ENCODE measurements around the gene KRTAP5-2. TPM values are rescaled to one million over a fixed set of nuclear protein-coding genes. Genes with fewer than 3 reads are reported as not detected.

The KRTAP5-2 gene
- polyA plus RNA-seq, 2 donors: not detected

- 69 to 72% methylated on average over 24 to 25 of the region's 26 CpGs for WGBS, 2 donors
- Histone ChIP-seq H3K27ac (ENCODE audit: low read depth in 2 of 2, low read length in 1 of 2) (no peak within 1 kb of the TSS), H3K4me1 (ENCODE audit: control insufficient read depth in 2 of 2, insufficient read depth in 2 of 2, low read length in 1 of 2) (peaks cover 0 to 3% of the 10 kb centered on the region in 2 donors), H3K9me3 (ENCODE audit: control insufficient read depth in 2 of 2, insufficient read depth in 1 of 2, low read depth in 1 of 2, low read length in 1 of 2) (peaks cover 0 to 4% of the 10 kb centered on the region in 2 donors), H3K4me3 (ENCODE audit: low read depth in 1 of 2, low read length in 2 of 2) (no peak within 1 kb of the TSS), H3K36me3 (ENCODE audit: control insufficient read depth in 2 of 2, insufficient read depth in 2 of 2, low read length in 1 of 2) (no peaks in the 10 kb centered on the region), H3K27me3 (ENCODE audit: control insufficient read depth in 1 of 2, insufficient read depth in 2 of 2, low read length in 2 of 2) (peaks cover 0 to 3% of the 10 kb centered on the region in 2 donors)
Measured at GRCh38 chr11:1629326-1630185, 31.5 kb upstream of the KRTAP5-2 start, which contains the start of gene KRTAP5-5. Gene KRTAP5-5, plus strand, starts transcription at chr11:1629775. Its CDS starts 66 bp downstream, at chr11:1629841.

- Histone ChIP-seq H3K27ac (ENCODE audit: low read depth in 2 of 2, low read length in 1 of 2) (no peak overlapping the region), H3K36me3 (ENCODE audit: control insufficient read depth in 2 of 2, insufficient read depth in 2 of 2, low read length in 1 of 2) (no peaks in the 10 kb centered on the region), H3K9me3 (ENCODE audit: control insufficient read depth in 2 of 2, insufficient read depth in 1 of 2, low read depth in 1 of 2, low read length in 1 of 2) (peaks cover 0 to 4% of the 10 kb centered on the region in 2 donors), H3K4me1 (ENCODE audit: control insufficient read depth in 2 of 2, insufficient read depth in 2 of 2, low read length in 1 of 2) (peaks cover 0 to 3% of the 10 kb centered on the region in 2 donors), H3K4me3 (ENCODE audit: low read depth in 1 of 2, low read length in 2 of 2) (no peak overlapping the region), H3K27me3 (ENCODE audit: control insufficient read depth in 1 of 2, insufficient read depth in 2 of 2, low read length in 2 of 2) (peaks cover 0 to 3% of the 10 kb centered on the region in 2 donors)
- WGBS, 2 donors: 30 to 32% methylated on average over 35 of the region's 35 CpGs
Measured at GRCh38 chr11:1628506-1629325, 30.6 kb upstream of the KRTAP5-2 start.

GRCh38 chr11:1625541-1625940 lies 27.4 kb upstream of the KRTAP5-2 start:
- H3K4me3 ChIP-seq (ENCODE audit: low read depth in 1 of 2, low read length in 2 of 2): no peak overlapping the region
- WGBS, 2 donors: 69 to 77% methylated on average over 13 of the region's 13 CpGs
- no peaks in the 10 kb centered on the region for H3K9me3 ChIP-seq (ENCODE audit: control insufficient read depth in 2 of 2, insufficient read depth in 1 of 2, low read depth in 1 of 2, low read length in 1 of 2)
- H3K36me3 ChIP-seq (ENCODE audit: control insufficient read depth in 2 of 2, insufficient read depth in 2 of 2, low read length in 1 of 2): no peaks in the 10 kb centered on the region
- no peaks in the 10 kb centered on the region for H3K27me3 ChIP-seq (ENCODE audit: control insufficient read depth in 1 of 2, insufficient read depth in 2 of 2, low read length in 2 of 2)
- H3K4me1 ChIP-seq (ENCODE audit: control insufficient read depth in 2 of 2, insufficient read depth in 2 of 2, low read length in 1 of 2): peaks cover 0 to 3% of the 10 kb centered on the region in 2 donors
- H3K27ac ChIP-seq (ENCODE audit: low read depth in 2 of 2, low read length in 1 of 2): no peak overlapping the region

- Histone ChIP-seq H3K4me3 (ENCODE audit: low read depth in 1 of 2, low read length in 2 of 2) (no peak overlapping the region), H3K4me1 (ENCODE audit: control insufficient read depth in 2 of 2, insufficient read depth in 2 of 2, low read length in 1 of 2) (peaks cover 0 to 3% of the 10 kb centered on the region in 2 donors), H3K36me3 (ENCODE audit: control insufficient read depth in 2 of 2, insufficient read depth in 2 of 2, low read length in 1 of 2) (no peaks in the 10 kb centered on the region), H3K27me3 (ENCODE audit: control insufficient read depth in 1 of 2, insufficient read depth in 2 of 2, low read length in 2 of 2) (no peaks in the 10 kb centered on the region), H3K27ac (ENCODE audit: low read depth in 2 of 2, low read length in 1 of 2) (no peak overlapping the region), H3K9me3 (ENCODE audit: control insufficient read depth in 2 of 2, insufficient read depth in 1 of 2, low read depth in 1 of 2, low read length in 1 of 2) (no peaks in the 10 kb centered on the region)
- WGBS, 2 donors: 84 to 85% methylated on average over 16 of the region's 16 CpGs
Measured at GRCh38 chr11:1624621-1625020, 26.5 kb upstream of the KRTAP5-2 start.

- no peak overlapping the region for H3K27ac ChIP-seq (ENCODE audit: low read depth in 2 of 2, low read length in 1 of 2)
- H3K36me3 ChIP-seq (ENCODE audit: control insufficient read depth in 2 of 2, insufficient read depth in 2 of 2, low read length in 1 of 2): no peaks in the 10 kb centered on the region
- H3K4me1 ChIP-seq (ENCODE audit: control insufficient read depth in 2 of 2, insufficient read depth in 2 of 2, low read length in 1 of 2): peaks cover 0 to under 1% of the 10 kb centered on the region in 2 donors
- H3K27me3 ChIP-seq (ENCODE audit: control insufficient read depth in 1 of 2, insufficient read depth in 2 of 2, low read length in 2 of 2): no peaks in the 10 kb centered on the region
- no peaks in the 10 kb centered on the region for H3K9me3 ChIP-seq (ENCODE audit: control insufficient read depth in 2 of 2, insufficient read depth in 1 of 2, low read depth in 1 of 2, low read length in 1 of 2)
- WGBS, 2 donors: 82 to 84% methylated on average over 9 of the region's 9 CpGs
- H3K4me3 ChIP-seq (ENCODE audit: low read depth in 1 of 2, low read length in 2 of 2): no peak overlapping the region
Measured at GRCh38 chr11:1623716-1624115, 25.6 kb upstream of the KRTAP5-2 start.

GRCh38 chr11:1622086-1622485 lies 24.0 kb upstream of the KRTAP5-2 start, which contains the start of gene KRTAP5-4:
Gene KRTAP5-4, minus strand, starts transcription at chr11:1622138. Its CDS starts 45 bp downstream, at chr11:1622093.
- no peaks in the 10 kb centered on the region for H3K9me3 ChIP-seq (ENCODE audit: control insufficient read depth in 2 of 2, insufficient read depth in 1 of 2, low read depth in 1 of 2, low read length in 1 of 2)
- H3K4me3 ChIP-seq (ENCODE audit: low read depth in 1 of 2, low read length in 2 of 2): no peak within 1 kb of the TSS
- H3K27ac ChIP-seq (ENCODE audit: low read depth in 2 of 2, low read length in 1 of 2): no peak within 1 kb of the TSS
- H3K27me3 ChIP-seq (ENCODE audit: control insufficient read depth in 1 of 2, insufficient read depth in 2 of 2, low read length in 2 of 2): no peaks in the 10 kb centered on the region
- no peaks in the 10 kb centered on the region for H3K4me1 ChIP-seq (ENCODE audit: control insufficient read depth in 2 of 2, insufficient read depth in 2 of 2, low read length in 1 of 2)
- 42 to 55% methylated on average over 1 of the region's 1 CpG for WGBS, 2 donors
- H3K36me3 ChIP-seq (ENCODE audit: control insufficient read depth in 2 of 2, insufficient read depth in 2 of 2, low read length in 1 of 2): no peaks in the 10 kb centered on the region

- Histone ChIP-seq H3K27me3 (ENCODE audit: control insufficient read depth in 1 of 2, insufficient read depth in 2 of 2, low read length in 2 of 2) (peaks cover 0 to 3% of the 10 kb centered on the region in 2 donors), H3K4me3 (ENCODE audit: low read depth in 1 of 2, low read length in 2 of 2) (no peak overlapping the region), H3K36me3 (ENCODE audit: control insufficient read depth in 2 of 2, insufficient read depth in 2 of 2, low read length in 1 of 2) (no peaks in the 10 kb centered on the region), H3K27ac (ENCODE audit: low read depth in 2 of 2, low read length in 1 of 2) (no peak overlapping the region), H3K4me1 (ENCODE audit: control insufficient read depth in 2 of 2, insufficient read depth in 2 of 2, low read length in 1 of 2) (no peaks in the 10 kb centered on the region), H3K9me3 (ENCODE audit: control insufficient read depth in 2 of 2, insufficient read depth in 1 of 2, low read depth in 1 of 2, low read length in 1 of 2) (no peaks in the 10 kb centered on the region)
- 49 to 51% methylated on average over 10 of the region's 10 CpGs for WGBS, 2 donors
Measured at GRCh38 chr11:1619449-1619848, 21.4 kb upstream of the KRTAP5-2 start.

- Histone ChIP-seq H3K36me3 (ENCODE audit: control insufficient read depth in 2 of 2, insufficient read depth in 2 of 2, low read length in 1 of 2) (no peaks in the 10 kb centered on the region), H3K4me1 (ENCODE audit: control insufficient read depth in 2 of 2, insufficient read depth in 2 of 2, low read length in 1 of 2) (no peaks in the 10 kb centered on the region), H3K4me3 (ENCODE audit: low read depth in 1 of 2, low read length in 2 of 2) (no peak overlapping the region), H3K9me3 (ENCODE audit: control insufficient read depth in 2 of 2, insufficient read depth in 1 of 2, low read depth in 1 of 2, low read length in 1 of 2) (no peaks in the 10 kb centered on the region), H3K27me3 (ENCODE audit: control insufficient read depth in 1 of 2, insufficient read depth in 2 of 2, low read length in 2 of 2) (peaks cover 0 to 3% of the 10 kb centered on the region in 2 donors), H3K27ac (ENCODE audit: low read depth in 2 of 2, low read length in 1 of 2) (no peak overlapping the region)
- 79 to 83% methylated on average over 10 of the region's 10 CpGs for WGBS, 2 donors
Measured at GRCh38 chr11:1618231-1618630, 20.1 kb upstream of the KRTAP5-2 start.

- 60 to 61% methylated on average over 4 of the region's 4 CpGs for whole genome bisulfite sequencing, 2 donors
- Histone ChIP-seq H3K27me3 (ENCODE audit: control insufficient read depth in 1 of 2, insufficient read depth in 2 of 2, low read length in 2 of 2) (no peaks in the 10 kb centered on the region), H3K4me1 (ENCODE audit: control insufficient read depth in 2 of 2, insufficient read depth in 2 of 2, low read length in 1 of 2) (peaks cover 0 to 2% of the 10 kb centered on the region in 2 donors), H3K9me3 (ENCODE audit: control insufficient read depth in 2 of 2, insufficient read depth in 1 of 2, low read depth in 1 of 2, low read length in 1 of 2) (no peaks in the 10 kb centered on the region), H3K4me3 (ENCODE audit: low read depth in 1 of 2, low read length in 2 of 2) (no peak within 1 kb of the TSS), H3K36me3 (ENCODE audit: control insufficient read depth in 2 of 2, insufficient read depth in 2 of 2, low read length in 1 of 2) (no peaks in the 10 kb centered on the region), H3K27ac (ENCODE audit: low read depth in 2 of 2, low read length in 1 of 2) (no peak within 1 kb of the TSS)
Measured at GRCh38 chr11:1608363-1608762, 10.3 kb upstream of the KRTAP5-2 start, which contains the start of gene KRTAP5-3. Gene KRTAP5-3, minus strand, starts transcription at chr11:1608463. Its CDS starts 78 bp downstream, at chr11:1608385.

All from esophagus (tissue), 2 donors.